HepG2 (cell line): Measurements from ENCODE around the gene NDUFS7. TPM values are rescaled to one million over a fixed set of nuclear protein-coding genes. Genes with fewer than 3 reads are reported as not detected.

Experiments used
- ADNP ChIP-seq: sonication (generic); formaldehyde crosslinking; IDR thresholded peaks from 2 replicates; pipeline ENCODE4 v1.4.0; 2020; ENCODE audit warnings: missing genetic modification reagents
- ELF1 ChIP-seq: sonication (generic); formaldehyde crosslinking; IDR thresholded peaks from 2 replicates; pipeline ENCODE4 v1.4.0; 2020; ENCODE audit warnings: missing genetic modification reagents
- GABPB1 ChIP-seq: IDR thresholded peaks from 2 replicates; pipeline ENCODE4 v1.6.1; 2016; ENCODE audit warnings: mild to moderate bottlenecking, missing genetic modification reagents, moderate library complexity, missing compliant biosample characterization
- GZF1 ChIP-seq: sonication (generic); formaldehyde crosslinking; IDR thresholded peaks from 2 replicates; pipeline ENCODE4 v1.5.1; 2020; ENCODE audit warnings: mild to moderate bottlenecking, missing genetic modification reagents
- HCFC1 ChIP-seq: fragments of 150-350 bp; IDR thresholded peaks from 2 replicates; pipeline ENCODE4 v1.6.1; 2014; ENCODE audit warnings: low read depth, low read length
- HNRNPL ChIP-seq: fragments of 200-400 bp; formaldehyde crosslinking; IDR thresholded peaks from 2 replicates; pipeline ENCODE4 v1.6.1; 2017; ENCODE audit warnings: mild to moderate bottlenecking, low read depth, low read length
- IRF2 ChIP-seq: IDR thresholded peaks from 2 replicates; pipeline ENCODE4 v1.6.1; 2018; ENCODE audit warnings: missing genetic modification reagents, missing compliant biosample characterization
- MAZ ChIP-seq, 2 experiments: sonication (generic) in 1 of 2; formaldehyde crosslinking in 1 of 2; IDR thresholded peaks; 2 replicates each; pipeline versions ENCODE4 v1.5.0 to v1.6.1; 2012 to 2020; ENCODE audit warnings: low read depth in 2 of 2, mild to moderate bottlenecking in 2 of 2, borderline replicate concordance in 1 of 2, improper control_type of control experiment in 1 of 2, low read length in 1 of 2, missing genetic modification reagents in 1 of 2, moderate library complexity in 1 of 2
- RAD51 ChIP-seq: fragments of 450-650 bp; IDR thresholded peaks from 2 replicates; pipeline ENCODE4 v1.6.1; 2016; ENCODE audit warnings: borderline replicate concordance
- TCF12 ChIP-seq, 2 experiments: fragments of 450-650 bp in 1 of 2; sonication (generic) in 1 of 2; formaldehyde crosslinking in 1 of 2; IDR thresholded peaks; 2 replicates each; pipeline versions ENCODE4 v1.6.1 to v1.8.0; 2017 to 2022; ENCODE audit warnings: antibody characterized with exemption in 1 of 2, mild to moderate bottlenecking in 1 of 2, missing genetic modification reagents in 1 of 2, moderate library complexity in 1 of 2
- TGIF2 ChIP-seq: IDR thresholded peaks from 2 replicates; pipeline ENCODE4 v1.6.1; 2016; ENCODE audit warnings: control low read depth, missing compliant biosample characterization
- U2AF2 ChIP-seq: fragments of 200-400 bp; formaldehyde crosslinking; IDR thresholded peaks from 2 replicates; pipeline ENCODE4 v1.6.1; 2017; ENCODE audit warnings: low read depth, mild to moderate bottlenecking, low read length
- ZBTB1 ChIP-seq: sonication (generic); formaldehyde crosslinking; IDR thresholded peaks from 2 replicates; pipeline ENCODE4 v1.4.0; 2020; ENCODE audit warnings: missing genetic modification reagents, borderline replicate concordance
- ZNF569 ChIP-seq: sonication (generic); formaldehyde crosslinking; IDR thresholded peaks from 2 replicates; pipeline ENCODE4 v1.5.0; 2020; ENCODE audit warnings: mild to moderate bottlenecking, missing genetic modification reagents, moderate library complexity, borderline replicate concordance
- ZNF749 ChIP-seq: sonication (generic); formaldehyde crosslinking; IDR thresholded peaks from 2 replicates; pipeline ENCODE4 v1.8.0; 2022; ENCODE audit warnings: mild to moderate bottlenecking, missing genetic modification reagents, moderate library complexity, borderline replicate concordance
- polyA plus RNA-seq, 8 experiments: library from polyadenylated mRNA; depleted of rRNA in 3 of 8; stranded (reverse) in 7 of 8; unstranded in 1 of 8; fragments of >200 nt; fragmentation: Illumina TruSeq in 4 of 8; extraction: Trizol in 4 of 8; gene quantifications; 2 replicates each; pipeline versions ENCODE4 v1.2.1 to v1.2.3, GENCODE V29; 2011 to 2016; ENCODE audit warnings: low read depth in 4 of 8, missing spikeins in 1 of 8, mixed read lengths in 1 of 8; ENCODE audit not compliant: insufficient read depth in 1 of 8
- total RNA-seq, 5 experiments: library from RNA; depleted of rRNA; stranded (reverse); fragments of >200 nt; fragmentation: Illumina TruSeq; extraction: Trizol; gene quantifications; 2 replicates each; pipeline ENCODE4 v1.2.3, GENCODE V29; 2016; ENCODE audit warnings: low read depth in 1 of 5
- TF ChIP-seq, protein P1 (sequence below): fragments of 450-650 bp; IDR thresholded peaks from 2 replicates; pipeline ENCODE4 v1.6.1; 2017; ENCODE audit warnings: mild to moderate bottlenecking
- TF ChIP-seq, protein P2 (sequence below): sonication (generic); formaldehyde crosslinking; IDR thresholded peaks from 2 replicates; pipeline ENCODE4 v1.4.0; 2020; ENCODE audit warnings: missing genetic modification reagents
- TF ChIP-seq, protein P3 (sequence below): sonication (generic); formaldehyde crosslinking; IDR thresholded peaks from 2 replicates; pipeline ENCODE4 v1.8.0; 2022; ENCODE audit warnings: mild to moderate bottlenecking, missing genetic modification reagents, moderate library complexity
- TF ChIP-seq, protein P4 (sequence below): sonication (generic); formaldehyde crosslinking; IDR thresholded peaks from 2 replicates; pipeline ENCODE4 v1.8.1; 2023; ENCODE audit warnings: missing genetic modification reagents, mild to moderate bottlenecking, borderline replicate concordance
- TF ChIP-seq, protein P5 (sequence below): sonication (generic); formaldehyde crosslinking; IDR thresholded peaks from 2 replicates; pipeline ENCODE4 v1.5.1; 2020; ENCODE audit warnings: missing genetic modification reagents, mild to moderate bottlenecking, borderline replicate concordance

NDUFS7 gene
- total and polyA plus RNA-seq, 2 of the 13 experiments (the other 11 are each of a cell fraction or from before 2014, with no cell fraction given), result 34.3 to 66.9 TPM

DNA sequence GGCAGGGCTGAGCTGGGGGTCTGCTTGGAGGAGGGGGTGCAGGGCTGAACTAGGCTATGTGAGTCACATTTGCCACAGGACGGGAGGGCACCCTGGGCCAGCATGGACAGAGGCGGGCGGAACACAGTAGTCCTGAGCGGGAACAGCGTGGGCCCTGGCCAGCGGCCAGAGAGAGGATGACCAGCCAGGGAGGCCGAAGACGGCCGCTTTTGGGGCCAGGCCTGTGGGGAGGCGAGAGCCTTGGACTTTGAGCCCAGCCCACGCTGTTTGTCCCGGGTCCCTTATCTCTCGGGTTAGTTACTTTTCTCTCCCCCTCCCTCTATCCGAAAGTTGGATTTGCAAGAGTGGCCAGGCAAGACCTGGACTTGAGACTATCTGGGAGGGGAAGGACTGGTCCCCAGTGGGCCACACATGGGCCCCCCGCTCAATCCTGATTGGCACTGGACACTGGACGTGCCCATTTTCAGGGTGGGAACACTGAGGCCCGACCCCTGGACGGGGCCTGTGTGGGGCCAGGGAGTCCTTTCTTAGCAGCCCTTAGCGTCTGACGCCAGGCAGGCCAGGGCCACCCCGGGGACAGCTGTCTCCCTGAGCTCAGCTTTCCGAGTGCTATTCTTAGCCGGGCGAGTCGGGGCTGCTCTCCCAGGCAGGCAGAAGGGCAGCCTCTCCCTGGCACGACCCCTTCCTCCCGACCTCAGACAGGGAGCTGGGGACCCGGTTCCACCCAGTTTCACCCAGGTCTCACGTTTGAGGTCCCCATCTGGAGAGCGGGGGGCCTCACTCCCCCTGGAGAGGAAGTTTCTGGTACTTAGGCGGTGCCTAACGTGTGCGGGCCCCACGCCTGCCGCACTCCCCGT, 16.8 kb downstream of the NDUFS7 start (continued):
- TF ChIP-seq, protein P1, sequence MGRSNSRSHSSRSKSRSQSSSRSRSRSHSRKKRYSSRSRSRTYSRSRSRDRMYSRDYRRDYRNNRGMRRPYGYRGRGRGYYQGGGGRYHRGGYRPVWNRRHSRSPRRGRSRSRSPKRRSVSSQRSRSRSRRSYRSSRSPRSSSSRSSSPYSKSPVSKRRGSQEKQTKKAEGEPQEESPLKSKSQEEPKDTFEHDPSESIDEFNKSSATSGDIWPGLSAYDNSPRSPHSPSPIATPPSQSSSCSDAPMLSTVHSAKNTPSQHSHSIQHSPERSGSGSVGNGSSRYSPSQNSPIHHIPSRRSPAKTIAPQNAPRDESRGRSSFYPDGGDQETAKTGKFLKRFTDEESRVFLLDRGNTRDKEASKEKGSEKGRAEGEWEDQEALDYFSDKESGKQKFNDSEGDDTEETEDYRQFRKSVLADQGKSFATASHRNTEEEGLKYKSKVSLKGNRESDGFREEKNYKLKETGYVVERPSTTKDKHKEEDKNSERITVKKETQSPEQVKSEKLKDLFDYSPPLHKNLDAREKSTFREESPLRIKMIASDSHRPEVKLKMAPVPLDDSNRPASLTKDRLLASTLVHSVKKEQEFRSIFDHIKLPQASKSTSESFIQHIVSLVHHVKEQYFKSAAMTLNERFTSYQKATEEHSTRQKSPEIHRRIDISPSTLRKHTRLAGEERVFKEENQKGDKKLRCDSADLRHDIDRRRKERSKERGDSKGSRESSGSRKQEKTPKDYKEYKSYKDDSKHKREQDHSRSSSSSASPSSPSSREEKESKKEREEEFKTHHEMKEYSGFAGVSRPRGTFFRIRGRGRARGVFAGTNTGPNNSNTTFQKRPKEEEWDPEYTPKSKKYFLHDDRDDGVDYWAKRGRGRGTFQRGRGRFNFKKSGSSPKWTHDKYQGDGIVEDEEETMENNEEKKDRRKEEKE, result no peak
- TF ChIP-seq TCF12 (IDR thresholded peaks at IDR 0.05), result no peak
- TF ChIP-seq TCF12 (CRISPR knock-in tag; IDR thresholded peaks at IDR 0.05), result peak; percentile 69; the same call in 1 of the 2 replicates
- TF ChIP-seq IRF2 (CRISPR knock-in tag), result peak; percentile 67; the same call in 1 of the 2 replicates
- no peak for TF ChIP-seq TGIF2 (CRISPR knock-in tag)
- TF ChIP-seq MAZ (IDR thresholded peaks at IDR 0.05; ENCODE audit: borderline replicate concordance, low read depth, low read length), result no peak
- TF ChIP-seq MAZ (CRISPR knock-in tag; IDR thresholded peaks at IDR 0.05; ENCODE audit: low read depth), result peak; percentile 85
- TF ChIP-seq, protein P2, sequence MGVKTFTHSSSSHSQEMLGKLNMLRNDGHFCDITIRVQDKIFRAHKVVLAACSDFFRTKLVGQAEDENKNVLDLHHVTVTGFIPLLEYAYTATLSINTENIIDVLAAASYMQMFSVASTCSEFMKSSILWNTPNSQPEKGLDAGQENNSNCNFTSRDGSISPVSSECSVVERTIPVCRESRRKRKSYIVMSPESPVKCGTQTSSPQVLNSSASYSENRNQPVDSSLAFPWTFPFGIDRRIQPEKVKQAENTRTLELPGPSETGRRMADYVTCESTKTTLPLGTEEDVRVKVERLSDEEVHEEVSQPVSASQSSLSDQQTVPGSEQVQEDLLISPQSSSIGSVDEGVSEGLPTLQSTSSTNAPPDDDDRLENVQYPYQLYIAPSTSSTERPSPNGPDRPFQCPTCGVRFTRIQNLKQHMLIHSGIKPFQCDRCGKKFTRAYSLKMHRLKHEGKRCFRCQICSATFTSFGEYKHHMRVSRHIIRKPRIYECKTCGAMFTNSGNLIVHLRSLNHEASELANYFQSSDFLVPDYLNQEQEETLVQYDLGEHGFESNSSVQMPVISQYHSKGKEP, result no peak
- TF ChIP-seq, protein P3, sequence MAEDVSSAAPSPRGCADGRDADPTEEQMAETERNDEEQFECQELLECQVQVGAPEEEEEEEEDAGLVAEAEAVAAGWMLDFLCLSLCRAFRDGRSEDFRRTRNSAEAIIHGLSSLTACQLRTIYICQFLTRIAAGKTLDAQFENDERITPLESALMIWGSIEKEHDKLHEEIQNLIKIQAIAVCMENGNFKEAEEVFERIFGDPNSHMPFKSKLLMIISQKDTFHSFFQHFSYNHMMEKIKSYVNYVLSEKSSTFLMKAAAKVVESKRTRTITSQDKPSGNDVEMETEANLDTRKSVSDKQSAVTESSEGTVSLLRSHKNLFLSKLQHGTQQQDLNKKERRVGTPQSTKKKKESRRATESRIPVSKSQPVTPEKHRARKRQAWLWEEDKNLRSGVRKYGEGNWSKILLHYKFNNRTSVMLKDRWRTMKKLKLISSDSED (CRISPR knock-in tag), result no peak
- TF ChIP-seq, protein P4, sequence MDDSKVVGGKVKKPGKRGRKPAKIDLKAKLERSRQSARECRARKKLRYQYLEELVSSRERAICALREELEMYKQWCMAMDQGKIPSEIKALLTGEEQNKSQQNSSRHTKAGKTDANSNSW (CRISPR knock-in tag), result no peak
- no peak for TF ChIP-seq ELF1 (CRISPR knock-in tag)
- peak; percentile 83; the same call in 1 of the 2 replicates for TF ChIP-seq HNRNPL
- no peak; the same call in 1 of the 2 replicates for TF ChIP-seq U2AF2
- no peak for TF ChIP-seq RAD51
- TF ChIP-seq GABPB1 (CRISPR knock-in tag), result peak; percentile 34; the same call in 1 of the 2 replicates
- peak; percentile 47; the same call in 1 of the 2 replicates for TF ChIP-seq ZNF749 (CRISPR knock-in tag)
- TF ChIP-seq GZF1 (CRISPR knock-in tag), result no peak
- no peak for TF ChIP-seq HCFC1
- TF ChIP-seq ZNF569 (CRISPR knock-in tag), result no peak
- TF ChIP-seq, protein P5, sequence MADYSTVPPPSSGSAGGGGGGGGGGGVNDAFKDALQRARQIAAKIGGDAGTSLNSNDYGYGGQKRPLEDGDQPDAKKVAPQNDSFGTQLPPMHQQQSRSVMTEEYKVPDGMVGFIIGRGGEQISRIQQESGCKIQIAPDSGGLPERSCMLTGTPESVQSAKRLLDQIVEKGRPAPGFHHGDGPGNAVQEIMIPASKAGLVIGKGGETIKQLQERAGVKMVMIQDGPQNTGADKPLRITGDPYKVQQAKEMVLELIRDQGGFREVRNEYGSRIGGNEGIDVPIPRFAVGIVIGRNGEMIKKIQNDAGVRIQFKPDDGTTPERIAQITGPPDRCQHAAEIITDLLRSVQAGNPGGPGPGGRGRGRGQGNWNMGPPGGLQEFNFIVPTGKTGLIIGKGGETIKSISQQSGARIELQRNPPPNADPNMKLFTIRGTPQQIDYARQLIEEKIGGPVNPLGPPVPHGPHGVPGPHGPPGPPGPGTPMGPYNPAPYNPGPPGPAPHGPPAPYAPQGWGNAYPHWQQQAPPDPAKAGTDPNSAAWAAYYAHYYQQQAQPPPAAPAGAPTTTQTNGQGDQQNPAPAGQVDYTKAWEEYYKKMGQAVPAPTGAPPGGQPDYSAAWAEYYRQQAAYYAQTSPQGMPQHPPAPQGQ (CRISPR knock-in tag), result no peak
- no peak for TF ChIP-seq ZBTB1 (CRISPR knock-in tag)
- TF ChIP-seq ADNP (CRISPR knock-in tag), result peak; percentile 98
